ENCODE measurements around the gene HOMER1.

Gene HOMER1

GRCh38 chr5:79490323-79490936 lies 23.5 kb downstream of the HOMER1 start:
- DNase-seq (ENCODE audit: low spot score) (no peak), FAIRE-seq (no peak)

- DNase-seq (ENCODE audit: low spot score) (no peak), FAIRE-seq (no peak)
Observed at GRCh38 chr5:79489773-79490172, 24.2 kb downstream of the HOMER1 start.

- FAIRE-seq (no peak), DNase-seq (ENCODE audit: low spot score) (no peak)
Observed at GRCh38 chr5:79488775-79489174, 25.2 kb downstream of the HOMER1 start.

- no peak for DNase-seq (ENCODE audit: low spot score)
- FAIRE-seq: no peak
Observed at GRCh38 chr5:79488058-79488457, 25.9 kb downstream of the HOMER1 start.

- FAIRE-seq (no peak), DNase-seq (ENCODE audit: low spot score) (no peak)
Observed at GRCh38 chr5:79487251-79487650, 26.7 kb downstream of the HOMER1 start.

- FAIRE-seq: no peak
- no peak for DNase-seq (ENCODE audit: low spot score)
Observed at GRCh38 chr5:79486116-79486515, 27.8 kb downstream of the HOMER1 start.

- DNase-seq (ENCODE audit: low spot score) (no peak), FAIRE-seq (no peak)
Observed at GRCh38 chr5:79484731-79485130, 29.2 kb downstream of the HOMER1 start.

GRCh38 chr5:79481574-79481973 lies 32.4 kb downstream of the HOMER1 start:
- no peak for DNase-seq (ENCODE audit: low spot score)

GRCh38 chr5:79480991-79481390 lies 32.9 kb downstream of the HOMER1 start:
- DNase-seq (ENCODE audit: low spot score) (no peak), FAIRE-seq (no peak)

More at GRCh38 chr5:79481574-79481973, 32.4 kb downstream of the HOMER1 start:
- FAIRE-seq: no peak

GRCh38 chr5:79475152-79475466 lies 38.8 kb downstream of the HOMER1 start:
- DNase-seq (ENCODE audit: low spot score) (no peak), FAIRE-seq (no peak)

GRCh38 chr5:79474367-79475151 lies 39.4 kb downstream of the HOMER1 start:
- no peak for FAIRE-seq
- no peak for DNase-seq (ENCODE audit: low spot score)

GRCh38 chr5:79471556-79471955 lies 42.4 kb downstream of the HOMER1 start:
- FAIRE-seq (no peak), DNase-seq (ENCODE audit: low spot score) (no peak)

GRCh38 chr5:79464695-79465332 lies 49.1 kb downstream of the HOMER1 start:
- FAIRE-seq (peak; percentile 61), DNase-seq (ENCODE audit: low spot score) (peak; percentile 15)

- FAIRE-seq (no peak), DNase-seq (ENCODE audit: low spot score) (no peak)
Observed at GRCh38 chr5:79464278-79464677, 49.7 kb downstream of the HOMER1 start.

- DNase-seq (ENCODE audit: low spot score) (no peak), FAIRE-seq (no peak)
Observed at GRCh38 chr5:79459626-79460025, 54.3 kb downstream of the HOMER1 start.

- no peak for FAIRE-seq
Observed at GRCh38 chr5:79456890-79457583, 56.9 kb downstream of the HOMER1 start.

GRCh38 chr5:79456400-79456799 lies 57.5 kb downstream of the HOMER1 start:
- FAIRE-seq (no peak), DNase-seq (ENCODE audit: low spot score) (no peak)

More at GRCh38 chr5:79456890-79457583, 56.9 kb downstream of the HOMER1 start:
- no peak for DNase-seq (ENCODE audit: low spot score)

GRCh38 chr5:79454043-79454442 lies 59.9 kb downstream of the HOMER1 start:
- FAIRE-seq: no peak
- no peak for DNase-seq (ENCODE audit: low spot score)

GRCh38 chr5:79448336-79448735 lies 65.6 kb downstream of the HOMER1 start:
- DNase-seq (ENCODE audit: low spot score) (no peak), FAIRE-seq (no peak)

- FAIRE-seq (no peak), DNase-seq (ENCODE audit: low spot score) (no peak)
Observed at GRCh38 chr5:79436821-79437220, 77.1 kb downstream of the HOMER1 start.

- DNase-seq (ENCODE audit: low spot score) (peak; percentile 12), FAIRE-seq (no peak)
Observed at GRCh38 chr5:79436224-79436623, 77.7 kb downstream of the HOMER1 start.

- FAIRE-seq (no peak), DNase-seq (ENCODE audit: low spot score) (no peak)
Observed at GRCh38 chr5:79430196-79430595, 83.7 kb downstream of the HOMER1 start.
